Astrocyte (in vitro differentiated cells and primary cell): ENCODE results near the gene THOC6.

ENCODE experiments used
- CTCF ChIP-seq: IDR thresholded peaks from 2 replicates; pipeline ENCODE4 v1.5.1; 2011; ENCODE audit warnings: low read depth, mild to moderate bottlenecking, inconsistent platforms, low read length, moderate library complexity; ENCODE audit not compliant: insufficient read depth
- EZH2 ChIP-seq: IDR thresholded peaks from 2 replicates; pipeline ENCODE4 v1.6.1; 2012; ENCODE audit warnings: mild to moderate bottlenecking, low read length, inconsistent platforms; ENCODE audit not compliant: insufficient read depth

GRCh38 chr16:2980227-2981176 lies 43.3 kb upstream of the THOC6 start, which contains the start of gene PKMYT1:
- TF ChIP-seq EZH2 (no peak), CTCF (no peak)
